ENCODE data around the gene COL28A1.

Gene COL28A1

DNA sequence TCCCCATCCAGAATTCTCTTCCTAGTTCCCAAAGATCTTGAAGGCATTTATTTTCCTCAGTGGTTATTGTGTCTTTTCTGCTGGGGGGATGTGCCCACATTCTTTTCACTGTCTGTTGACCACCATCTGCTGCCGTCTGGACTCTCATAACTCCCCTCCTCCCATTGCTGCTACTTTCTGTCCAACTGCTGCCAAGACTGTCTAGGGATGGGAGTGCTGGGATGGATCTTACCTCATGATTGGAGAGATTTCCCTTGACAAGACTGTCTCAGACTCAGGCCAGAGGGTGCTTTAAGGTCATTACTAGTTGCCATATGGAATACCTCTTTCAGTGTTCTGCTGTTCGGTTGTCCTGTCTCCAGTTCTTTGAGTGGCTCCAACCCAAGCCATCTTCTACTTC, 211.8 kb downstream of the COL28A1 start:
- no peak for DNase-seq

DNA sequence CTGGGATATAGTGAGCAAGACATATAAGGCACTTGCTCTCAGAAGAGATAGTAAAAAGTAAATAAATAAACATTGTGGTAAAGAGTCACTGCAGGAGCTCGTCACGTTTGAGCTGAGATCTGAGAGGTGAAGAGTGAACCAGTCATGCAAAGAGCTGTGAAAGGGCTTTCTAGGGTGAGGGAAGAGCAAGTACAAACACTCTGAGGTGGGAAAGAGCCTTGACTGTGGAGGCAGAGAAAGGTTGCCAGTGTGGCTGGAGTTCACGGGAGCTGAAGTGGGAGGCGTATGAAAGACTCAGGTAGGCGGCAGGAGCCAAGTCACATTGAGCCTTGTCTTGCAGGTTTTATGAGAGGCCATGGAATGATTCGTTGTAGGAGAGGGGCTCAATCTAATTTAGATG, 212.3 kb downstream of the COL28A1 start:
- DNase-seq = no peak

DNA sequence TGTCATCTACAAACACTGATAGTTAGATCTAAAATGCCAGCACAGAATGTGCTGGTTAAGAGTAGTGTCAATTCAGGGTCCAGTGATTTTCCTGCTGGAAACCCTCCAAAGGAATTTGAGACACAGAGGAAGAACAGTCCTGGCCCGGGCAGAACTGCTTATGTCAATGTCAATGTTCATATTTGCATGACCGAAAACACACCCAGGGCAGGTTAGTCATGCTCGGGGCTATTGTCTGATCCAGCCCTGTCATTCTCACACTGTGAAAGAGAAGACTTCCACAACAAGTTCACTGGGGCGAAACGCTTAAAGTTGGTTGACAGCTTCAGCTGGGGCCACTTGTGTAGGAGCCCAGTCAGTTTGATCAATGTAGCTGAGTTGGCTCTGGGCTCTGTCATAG, 214.0 kb downstream of the COL28A1 start:
- no peak for DNase-seq

DNA sequence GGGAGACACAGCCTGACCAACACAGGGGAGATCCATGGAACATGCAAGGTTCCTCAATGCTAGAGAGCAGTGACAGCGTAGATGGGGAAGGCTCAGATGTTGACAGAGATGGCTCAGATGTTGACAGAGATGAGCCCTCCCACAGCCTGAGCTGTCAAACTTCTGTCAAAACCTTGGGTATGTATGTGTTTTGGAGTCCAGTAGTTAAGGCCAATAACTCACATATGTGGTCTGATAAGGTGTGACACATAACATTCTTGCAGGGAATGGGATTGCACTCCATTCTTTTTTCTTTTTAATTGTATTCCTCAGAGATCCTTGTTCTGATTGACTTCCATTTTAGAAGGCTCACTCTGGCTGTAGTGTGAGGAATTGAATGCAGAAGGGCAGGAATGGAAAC, 217.1 kb downstream of the COL28A1 start:
- no peak for DNase-seq

DNA sequence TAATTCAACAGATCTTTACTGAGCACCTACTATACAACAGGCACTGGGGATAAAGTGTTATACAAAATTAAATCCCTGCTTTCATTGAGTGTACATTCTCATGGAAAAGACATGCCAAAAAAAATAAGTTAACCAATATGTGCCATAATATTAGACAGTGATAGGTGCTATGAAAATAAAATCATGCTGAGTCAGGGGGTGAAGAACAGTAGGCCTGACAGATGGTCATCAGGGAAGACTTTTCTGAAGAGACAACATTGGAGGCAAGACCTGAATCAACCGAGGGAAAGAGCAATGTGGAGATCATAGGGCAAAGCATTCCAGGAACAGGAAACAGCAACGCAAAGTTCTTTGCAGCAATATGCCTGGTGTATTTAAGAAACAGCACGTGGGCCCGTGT, 217.8 kb downstream of the COL28A1 start:
- DNase-seq = no peak

DNA sequence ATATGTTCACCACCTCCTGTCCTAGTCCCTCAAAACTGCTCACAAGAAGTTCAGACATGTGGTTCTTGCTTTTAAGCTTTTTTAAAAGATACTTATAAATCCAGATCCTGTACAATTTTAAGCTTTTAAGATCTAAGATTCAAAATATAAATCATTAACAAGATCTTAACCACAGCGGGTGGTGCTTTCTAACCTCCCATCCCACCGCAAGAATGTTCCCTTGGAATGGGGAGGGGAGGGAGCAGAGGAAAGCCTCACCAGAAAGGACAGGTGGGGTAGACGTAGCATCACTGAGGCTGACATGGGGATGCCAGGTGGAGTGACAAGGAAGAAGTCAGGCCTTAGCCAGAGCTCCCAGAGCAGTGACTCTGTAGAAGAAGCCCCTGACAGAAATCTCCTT, 219.8 kb downstream of the COL28A1 start:
- no peak for DNase-seq

DNA sequence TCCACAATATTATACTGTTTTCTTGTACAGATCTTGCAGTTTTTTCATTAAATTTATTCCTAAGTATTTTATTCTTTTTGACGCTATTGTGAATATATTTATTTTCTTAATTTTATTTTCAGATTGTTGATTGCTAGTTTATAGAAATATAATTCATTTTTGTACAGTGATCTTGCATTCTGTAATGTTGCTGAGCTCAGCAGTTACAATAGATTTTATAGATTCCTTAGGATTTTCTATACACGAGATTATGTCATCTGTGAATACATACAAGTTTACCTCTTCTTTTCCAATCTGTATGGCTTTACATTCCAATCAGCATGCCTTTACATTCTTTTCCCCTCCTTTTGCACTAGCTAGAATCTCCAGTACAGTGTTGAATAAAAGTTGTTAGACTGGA, 223.3 kb downstream of the COL28A1 start:
- no peak for DNase-seq

DNA sequence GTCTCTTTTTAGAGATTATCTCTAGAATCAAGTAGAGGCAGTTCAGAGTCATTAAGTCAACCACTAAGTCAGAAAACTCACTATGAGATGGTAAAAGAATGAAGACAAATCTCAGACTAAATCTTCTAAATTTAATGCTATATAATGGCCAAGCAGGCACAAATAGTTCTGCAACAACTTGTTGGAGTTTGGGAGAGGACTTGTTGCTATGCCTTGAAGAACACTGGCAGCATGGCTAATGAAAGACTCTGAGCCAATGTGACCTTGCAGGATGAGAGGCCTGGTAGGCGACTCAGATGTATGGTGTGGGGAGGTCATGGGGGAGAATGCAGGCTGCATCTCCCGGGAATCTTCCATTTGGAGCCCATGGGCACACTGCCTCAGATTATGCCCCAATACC, 224.7 kb downstream of the COL28A1 start:
- DNase-seq = no peak

DNA sequence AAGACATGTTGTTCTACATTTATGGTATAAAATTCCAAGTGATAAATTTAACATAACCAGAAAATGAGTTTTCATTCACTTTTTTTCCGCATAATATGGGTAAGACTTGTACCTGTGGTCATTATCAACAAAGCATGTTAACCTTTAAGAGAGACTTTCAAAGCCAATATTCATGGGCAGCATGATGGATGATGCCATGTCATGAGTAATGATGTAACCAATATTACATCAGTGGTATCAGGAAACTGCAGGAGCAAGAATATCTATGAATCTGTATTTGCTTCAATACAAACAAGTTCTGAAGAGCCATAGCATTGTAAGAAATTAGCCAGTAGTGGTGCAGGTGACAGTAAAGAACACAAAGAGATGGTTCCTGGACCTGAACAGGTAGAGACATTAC, 226.5 kb downstream of the COL28A1 start:
- no peak for DNase-seq

Measured in NCI-H1436 treated with DMSO at 0.1 percent for 48 hours (cell line).